CD14-positive monocyte (primary cell): ENCODE measurements around the gene ADAT1. TPM values are rescaled to one million over a fixed set of nuclear protein-coding genes. Genes with fewer than 3 reads are reported as not detected.

Source experiments
- DNase-seq, 3 donors: peaks; one replicate each; pipeline ENCODE4 v3.0.0-alpha.2; 2011 to 2022
- H2AFZ ChIP-seq: 2 replicates; pipeline ENCODE4 v1.6.0; 2012; ENCODE audit warnings: mild to moderate bottlenecking, low read depth, low read length, inconsistent platforms; ENCODE audit not compliant: insufficient read depth, poor library complexity, severe bottlenecking
- H3K27ac ChIP-seq, 2 donors: 1 replicate in 1 of 2; 2 replicates in 1 of 2; pipeline ENCODE4 v1.5.1; 2012 to 2013; ENCODE audit warnings: low read length in 2 of 2, control low read depth in 1 of 2, inconsistent platforms in 1 of 2, low read depth in 1 of 2, mild to moderate bottlenecking in 1 of 2
- H3K27me3 ChIP-seq, 2 donors: one replicate each; pipeline versions ENCODE4 v1.6.0 to v1.6.1; 2011 to 2013; ENCODE audit warnings: low read length in 2 of 2; ENCODE audit not compliant: control insufficient read depth in 2 of 2, insufficient read depth in 2 of 2
- H3K36me3 ChIP-seq, 2 donors: replicated peaks in 1 of 2; 1 replicate in 1 of 2; 2 replicates in 1 of 2; pipeline versions ENCODE4 v1.5.1 to v1.6.1; 2012 to 2013; ENCODE audit warnings: low read length in 2 of 2, control low read depth in 1 of 2, inconsistent platforms in 1 of 2, mild to moderate bottlenecking in 1 of 2; ENCODE audit not compliant: insufficient read depth in 2 of 2, control insufficient read depth in 1 of 2
- H3K4me1 ChIP-seq, 2 donors: 1 replicate in 1 of 2; 2 replicates in 1 of 2; pipeline versions ENCODE4 v1.5.1 to v1.6.1; 2012 to 2013; ENCODE audit warnings: low read length in 2 of 2, control low read depth in 1 of 2, inconsistent platforms in 1 of 2, mild to moderate bottlenecking in 1 of 2, moderate library complexity in 1 of 2; ENCODE audit not compliant: insufficient read depth in 2 of 2, control insufficient read depth in 1 of 2
- H3K4me2 ChIP-seq: replicated peaks from 2 replicates; pipeline ENCODE3; 2012; ENCODE audit warnings: low read length, moderate library complexity, mild to moderate bottlenecking; ENCODE audit not compliant: poor library complexity, severe bottlenecking; ENCODE audit errors: extremely low read depth
- H3K4me3 ChIP-seq, 3 experiments: fragments of 200-600 bp in 1 of 3; sonication (generic) in 1 of 3; replicated peaks in 1 of 3; 1 replicate in 2 of 3; 2 replicates in 1 of 3; pipeline ENCODE4 v1.5.1; 2011 to 2013; ENCODE audit warnings: low read length in 3 of 3, mild to moderate bottlenecking in 3 of 3, control low read depth in 2 of 3, low read depth in 2 of 3, inconsistent platforms in 1 of 3, moderate library complexity in 1 of 3
- H3K79me2 ChIP-seq: 2 replicates; pipeline ENCODE4 v1.6.0; 2012; ENCODE audit warnings: mild to moderate bottlenecking, control low read depth, inconsistent platforms, low read length, moderate library complexity; ENCODE audit not compliant: insufficient read depth
- H3K9ac ChIP-seq: 2 replicates; pipeline ENCODE4 v1.6.0; 2017; ENCODE audit warnings: low read length, mild to moderate bottlenecking; ENCODE audit not compliant: insufficient read depth, poor library complexity, severe bottlenecking
- H3K9me3 ChIP-seq, 2 donors: replicated peaks in 1 of 2; 1 replicate in 1 of 2; 2 replicates in 1 of 2; pipeline versions ENCODE4 v1.5.1 to v1.6.1; 2012 to 2013; ENCODE audit warnings: low read length in 2 of 2, control low read depth in 1 of 2; ENCODE audit not compliant: control insufficient read depth in 1 of 2, insufficient read depth in 1 of 2
- H4K20me1 ChIP-seq: 2 replicates; pipeline ENCODE4 v1.6.0; 2012; ENCODE audit warnings: mild to moderate bottlenecking, low read length, control low read depth, moderate library complexity; ENCODE audit not compliant: insufficient read depth
- H3K27ac Mint-ChIP-seq, 7 donors: one replicate each; pipeline ENCODE4 v1.8.0; 2020; ENCODE audit warnings: mild to moderate bottlenecking in 7 of 7, mixed read lengths in 7 of 7, moderate library complexity in 6 of 7, inconsistent platforms in 2 of 7
- H3K27me3 Mint-ChIP-seq, 3 donors: one replicate each; pipeline ENCODE4 v1.8.0; 2021 to 2022; ENCODE audit warnings: low read depth in 3 of 3, mild to moderate bottlenecking in 3 of 3, mixed read lengths in 3 of 3, moderate library complexity in 3 of 3, inconsistent platforms in 1 of 3
- H3K36me3 Mint-ChIP-seq, 2 donors: one replicate each; pipeline ENCODE4 v1.8.0; 2020; ENCODE audit warnings: mixed read lengths in 2 of 2, inconsistent platforms in 1 of 2, mild to moderate bottlenecking in 1 of 2
- H3K4me1 Mint-ChIP-seq: one replicate; pipeline ENCODE4 v1.8.0; 2020; ENCODE audit warnings: mild to moderate bottlenecking, mixed read lengths
- H3K4me3 Mint-ChIP-seq, 2 donors: one replicate each; pipeline ENCODE4 v1.8.0; 2020; ENCODE audit warnings: mild to moderate bottlenecking in 2 of 2, mixed read lengths in 2 of 2, moderate library complexity in 1 of 2
- H3K9me3 Mint-ChIP-seq, 7 donors: one replicate each; pipeline ENCODE4 v1.8.0; 2020 to 2022; ENCODE audit warnings: mixed read lengths in 7 of 7, mild to moderate bottlenecking in 6 of 7, moderate library complexity in 6 of 7, inconsistent platforms in 2 of 7
- CTCF ChIP-seq: fragments of 200-600 bp; IDR thresholded peaks from one replicate; pipeline ENCODE4 v1.8.0; 2022; ENCODE audit warnings: antibody characterized with exemption, mild to moderate bottlenecking
- WGBS: methylation state at CpG from one replicate; pipeline ENCODE4 v1.1.5; 2013; ENCODE audit warnings: missing lambda C conversion rate; ENCODE audit not compliant: insufficient coverage; 5-methylcytosine and 5-hydroxymethylcytosine counted together
- intact Hi-C, 2 donors: fragments of 100-400 bp; cut with micrococcal nuclease; formaldehyde crosslinking; loops; one replicate each; pipeline versions ENCODE4 v1.15.0 to v1.15.1; 2023
- polyA plus RNA-seq, 3 donors: library from polyadenylated mRNA; depleted of rRNA in 1 of 3; unstranded in 2 of 3; stranded (reverse) in 1 of 3; fragments of 300-500 nt in 2 of 3; fragments of >200 nt in 1 of 3; fragmentation: Illumina TruSeq in 2 of 3; gene quantifications; 1 replicate in 2 of 3; 2 replicates in 1 of 3; pipeline ENCODE4 v1.2.3, GENCODE V29; 2012 to 2021

The ADAT1 gene
- polyA plus RNA-seq, 3 donors, result 16.8 to 18.9 (median 17.8) TPM

GRCh38 chr16:75660321-75660720, 37.2 kb upstream of the ADAT1 start:
- H3K4me2 ChIP-seq, result no peak overlapping the region
- Mint-ChIP-seq H3K4me1 (no peaks in the 10 kb centered on the region), H3K27ac (no peak overlapping the region), H3K4me3 (no peak overlapping the region), H3K27me3 (no peaks in the 10 kb centered on the region), H3K36me3 (peaks cover 40 to 50% of the 10 kb centered on the region in 2 donors), H3K9me3 (peaks cover 0 to 10% (median 0%) of the 10 kb centered on the region in 7 donors)
- H3K79me2 ChIP-seq, result peaks cover 8% of the 10 kb centered on the region
- no peak overlapping the region for H3K4me3 ChIP-seq
- peaks cover 37 to 60% of the 10 kb centered on the region in 2 donors for H3K36me3 ChIP-seq
- H2AFZ ChIP-seq, result no peak overlapping the region
- no peaks in the 10 kb centered on the region for H3K4me1 ChIP-seq
- intact Hi-C loops, result no loop called here
- no peak overlapping the region for H3K9ac ChIP-seq
- no peaks in the 10 kb centered on the region for H3K27me3 ChIP-seq
- H3K27ac ChIP-seq, result no peak overlapping the region
- peaks cover 29% of the 10 kb centered on the region for H4K20me1 ChIP-seq
- TF ChIP-seq CTCF, result no peak
- no peaks in the 10 kb centered on the region for H3K9me3 ChIP-seq
- WGBS, result 100% methylated on average over 4 of the region's 6 CpGs
- DNase-seq, result no peak

- no peak overlapping the region for H3K9ac ChIP-seq
- peaks cover 26% of the 10 kb centered on the region for H3K79me2 ChIP-seq
- intact Hi-C loops, result no loop called here
- TF ChIP-seq CTCF, result no peak
- Mint-ChIP-seq H3K4me1 (no peaks in the 10 kb centered on the region), H3K9me3 (peaks cover 0 to 4% (median 0%) of the 10 kb centered on the region in 7 donors), H3K36me3 (peaks cover 54 to 65% of the 10 kb centered on the region in 2 donors), H3K27ac (no peak overlapping the region), H3K27me3 (no peaks in the 10 kb centered on the region), H3K4me3 (no peak overlapping the region)
- H3K9me3 ChIP-seq, result no peaks in the 10 kb centered on the region
- H2AFZ ChIP-seq, result no peak overlapping the region
- H3K4me3 ChIP-seq, result no peak overlapping the region
- no peaks in the 10 kb centered on the region for H3K27me3 ChIP-seq
- no peak overlapping the region for H3K27ac ChIP-seq
- 100% methylated on average over 2 of the region's 2 CpGs for WGBS
- DNase-seq, result no peak
- peaks cover 50% of the 10 kb centered on the region for H4K20me1 ChIP-seq
- H3K36me3 ChIP-seq, result peaks cover 52 to 82% of the 10 kb centered on the region in 2 donors
- H3K4me2 ChIP-seq, result no peak overlapping the region
- no peaks in the 10 kb centered on the region for H3K4me1 ChIP-seq
Measured at GRCh38 chr16:75658175-75658574, 35.1 kb upstream of the ADAT1 start.
